GM12873 (cell line): ENCODE results near the gene CTIF.

Experiments
- TF ChIP-seq, protein P1 (sequence below): IDR thresholded peaks from 2 replicates; pipeline ENCODE4 v1.5.1; 2012; ENCODE audit warnings: low read depth, mild to moderate bottlenecking, moderate library complexity, low read length, control low read depth; ENCODE audit not compliant: insufficient read depth; ENCODE audit errors: missing control alignments

CTIF gene

GRCh38 chr18:48572402-48573126, 33.7 kb downstream of the CTIF start:
- TF ChIP-seq, protein P1, sequence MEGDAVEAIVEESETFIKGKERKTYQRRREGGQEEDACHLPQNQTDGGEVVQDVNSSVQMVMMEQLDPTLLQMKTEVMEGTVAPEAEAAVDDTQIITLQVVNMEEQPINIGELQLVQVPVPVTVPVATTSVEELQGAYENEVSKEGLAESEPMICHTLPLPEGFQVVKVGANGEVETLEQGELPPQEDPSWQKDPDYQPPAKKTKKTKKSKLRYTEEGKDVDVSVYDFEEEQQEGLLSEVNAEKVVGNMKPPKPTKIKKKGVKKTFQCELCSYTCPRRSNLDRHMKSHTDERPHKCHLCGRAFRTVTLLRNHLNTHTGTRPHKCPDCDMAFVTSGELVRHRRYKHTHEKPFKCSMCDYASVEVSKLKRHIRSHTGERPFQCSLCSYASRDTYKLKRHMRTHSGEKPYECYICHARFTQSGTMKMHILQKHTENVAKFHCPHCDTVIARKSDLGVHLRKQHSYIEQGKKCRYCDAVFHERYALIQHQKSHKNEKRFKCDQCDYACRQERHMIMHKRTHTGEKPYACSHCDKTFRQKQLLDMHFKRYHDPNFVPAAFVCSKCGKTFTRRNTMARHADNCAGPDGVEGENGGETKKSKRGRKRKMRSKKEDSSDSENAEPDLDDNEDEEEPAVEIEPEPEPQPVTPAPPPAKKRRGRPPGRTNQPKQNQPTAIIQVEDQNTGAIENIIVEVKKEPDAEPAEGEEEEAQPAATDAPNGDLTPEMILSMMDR: no peak

- TF ChIP-seq, protein P1: no peak
Observed at GRCh38 chr18:48573632-48574283, 34.9 kb downstream of the CTIF start.

- TF ChIP-seq, protein P1: no peak
Observed at GRCh38 chr18:48574667-48575300, 36.0 kb downstream of the CTIF start.

DNA sequence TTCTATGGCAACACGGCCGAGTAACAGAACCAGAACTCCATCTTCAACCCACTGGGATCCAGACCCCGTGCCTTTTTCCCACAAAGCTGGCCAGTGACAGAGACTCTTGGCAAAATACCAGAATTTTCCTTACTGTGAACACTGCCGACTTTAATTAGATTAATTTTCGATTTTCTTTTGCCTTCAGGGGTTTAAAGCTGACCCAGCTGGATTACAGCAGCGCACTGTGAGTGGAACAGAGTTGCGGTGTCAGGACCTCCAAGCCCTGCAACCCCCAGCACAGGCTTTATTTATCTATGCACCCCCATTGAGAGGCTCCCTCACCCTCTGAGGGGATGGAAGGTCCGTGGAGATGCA, 36.4 kb downstream of the CTIF start:
- TF ChIP-seq, protein P1: no peak

GRCh38 chr18:48575658-48576456, 37.0 kb downstream of the CTIF start:
- TF ChIP-seq, protein P1: no peak

DNA sequence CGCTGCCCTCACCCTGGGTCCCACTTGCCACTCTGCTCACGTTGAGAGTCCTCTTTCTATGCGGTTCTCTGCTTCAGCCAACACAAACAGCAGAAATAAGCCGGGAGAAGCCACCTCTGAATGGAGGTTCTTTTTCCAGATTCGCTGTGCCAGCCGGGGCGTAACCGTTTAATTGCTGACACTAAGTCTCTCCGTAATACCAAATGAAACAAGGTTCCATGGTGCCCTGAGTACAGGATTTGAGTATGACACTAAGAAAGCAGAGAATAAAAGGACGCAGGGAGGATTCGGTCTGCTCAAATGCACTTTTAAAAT, 37.6 kb downstream of the CTIF start:
- TF ChIP-seq, protein P1: no peak
